GM19438 (cell line): ENCODE measurements around the gene FHIT.

Experiments
- ATAC-seq: cut with Tn5 transposase; IDR thresholded peaks from one replicate; pipeline ENCODE4 v1.9.1; 2021; ENCODE audit warnings: low read depth; ENCODE audit not compliant: unreplicated experiment

FHIT gene

GRCh38 chr3:60160822-60161748 lies 1090.2 kb downstream of the FHIT start:
- no peak for ATAC-seq

- ATAC-seq: no peak
Measured at GRCh38 chr3:60160111-60160821, 1091.0 kb downstream of the FHIT start.

- ATAC-seq: no peak
Measured at GRCh38 chr3:60158035-60158434, 1093.2 kb downstream of the FHIT start.

GRCh38 chr3:60154011-60154410 lies 1097.2 kb downstream of the FHIT start:
- ATAC-seq: no peak

GRCh38 chr3:60153221-60153999 lies 1097.8 kb downstream of the FHIT start:
- ATAC-seq: no peak

- no peak for ATAC-seq
Measured at GRCh38 chr3:60149501-60149900, 1101.8 kb downstream of the FHIT start.

- no peak for ATAC-seq
Measured at GRCh38 chr3:60147249-60147950, 1103.9 kb downstream of the FHIT start.

- ATAC-seq: no peak
Measured at GRCh38 chr3:60146121-60146520, 1105.1 kb downstream of the FHIT start.

GRCh38 chr3:60144071-60144470 lies 1107.2 kb downstream of the FHIT start:
- ATAC-seq: no peak

GRCh38 chr3:60142009-60142408 lies 1109.2 kb downstream of the FHIT start:
- no peak for ATAC-seq

GRCh38 chr3:60140160-60140559 lies 1111.1 kb downstream of the FHIT start:
- ATAC-seq: no peak

- ATAC-seq: no peak
Measured at GRCh38 chr3:60136601-60137000, 1114.7 kb downstream of the FHIT start.

- ATAC-seq: no peak
Measured at GRCh38 chr3:60135474-60135873, 1115.8 kb downstream of the FHIT start.

GRCh38 chr3:60133269-60134162 lies 1117.7 kb downstream of the FHIT start:
- no peak for ATAC-seq

GRCh38 chr3:60131618-60132017 lies 1119.6 kb downstream of the FHIT start:
- no peak for ATAC-seq

- ATAC-seq: no peak
Measured at GRCh38 chr3:60126511-60127304, 1124.5 kb downstream of the FHIT start.

- no peak for ATAC-seq
Measured at GRCh38 chr3:60125686-60126085, 1125.6 kb downstream of the FHIT start.

GRCh38 chr3:60120245-60120644 lies 1131.0 kb downstream of the FHIT start:
- no peak for ATAC-seq

GRCh38 chr3:60114191-60114590 lies 1137.1 kb downstream of the FHIT start:
- no peak for ATAC-seq
